ENCODE data around the gene KCNH5.

KCNH5 gene

GRCh38 chr14:63046339-63047268 is 1.3 kb upstream of the KCNH5 start:
- no peaks in the 10 kb centered on the region for H3K36me3 ChIP-seq (replicated peaks; ENCODE audit: insufficient read depth, low read length)

GRCh38 chr14:63045612-63046320 is 508 bp upstream of the KCNH5 start:
- DNase-seq, result peak; percentile 30
- Histone ChIP-seq H3K4me2 (ENCODE audit: low read depth, low read length) (peak overlapping the region; percentile 47; the same call in 1 of the 2 replicates), H3K27ac (ENCODE audit: low read length) (no peak overlapping the region), H3K9ac (ENCODE audit: low read length) (no peak overlapping the region), H2AFZ (ENCODE audit: low read length) (peak overlapping the region; percentile 48; the same call in 1 of the 2 replicates), H4K20me1 (ENCODE audit: insufficient read depth, low read length) (no peaks in the 10 kb centered on the region), H3K36me3 (replicated peaks; ENCODE audit: insufficient read depth, low read length) (no peaks in the 10 kb centered on the region), H3K4me1 (ENCODE audit: low read length) (no peaks in the 10 kb centered on the region), H3K79me2 (ENCODE audit: low read length) (no peaks in the 10 kb centered on the region), H3K4me3 (ENCODE audit: low read length) (peak overlapping the region; percentile 55), H3F3A (ENCODE audit: insufficient read depth, low read length) (no peaks in the 10 kb centered on the region), H3K9me2 (replicated peaks; ENCODE audit: insufficient read depth, low read length) (no peaks in the 10 kb centered on the region), H3K27me3 (replicated peaks; ENCODE audit: insufficient read depth, low read length) (no peaks in the 10 kb centered on the region), H3K9me3 (replicated peaks; ENCODE audit: insufficient read depth, low read length) (no peaks in the 10 kb centered on the region)
- TF ChIP-seq CTCF (IDR thresholded peaks at IDR 0.05; ENCODE audit: low read length) (no peak), EZH2phosphoT487 (IDR thresholded peaks at IDR 0.05; ENCODE audit: low read length) (no peak), EZH2 (optimal IDR thresholded peaks at IDR 0.05; ENCODE audit: low read depth, low read length) (no peak)

More at GRCh38 chr14:63046339-63047268, 1.3 kb upstream of the KCNH5 start:
- TF ChIP-seq CTCF (IDR thresholded peaks at IDR 0.05; ENCODE audit: low read length) (no peak), EZH2phosphoT487 (IDR thresholded peaks at IDR 0.05; ENCODE audit: low read length) (no peak), EZH2 (optimal IDR thresholded peaks at IDR 0.05; ENCODE audit: low read depth, low read length) (no peak)
- H3K27me3 ChIP-seq (replicated peaks; ENCODE audit: insufficient read depth, low read length), result no peaks in the 10 kb centered on the region
- no peak for DNase-seq
- H2AFZ ChIP-seq (ENCODE audit: low read length), result no peak overlapping the region
- no peaks in the 10 kb centered on the region for H3K9me2 ChIP-seq (replicated peaks; ENCODE audit: insufficient read depth, low read length)
- no peaks in the 10 kb centered on the region for H3K9me3 ChIP-seq (replicated peaks; ENCODE audit: insufficient read depth, low read length)
- H3K4me2 ChIP-seq (ENCODE audit: low read depth, low read length), result peak overlapping the region; percentile 47; the same call in 1 of the 2 replicates
- H3K4me1 ChIP-seq (ENCODE audit: low read length), result no peaks in the 10 kb centered on the region
- no peak overlapping the region for H3K9ac ChIP-seq (ENCODE audit: low read length)
- no peaks in the 10 kb centered on the region for H3F3A ChIP-seq (ENCODE audit: insufficient read depth, low read length)
- no peaks in the 10 kb centered on the region for H3K79me2 ChIP-seq (ENCODE audit: low read length)
- H3K4me3 ChIP-seq (ENCODE audit: low read length), result peak overlapping the region; percentile 55; the same call in 1 of the 2 replicates
- H3K27ac ChIP-seq (ENCODE audit: low read length), result no peak overlapping the region
- H4K20me1 ChIP-seq (ENCODE audit: insufficient read depth, low read length), result no peaks in the 10 kb centered on the region

- no peaks in the 10 kb centered on the region for H4K20me1 ChIP-seq (ENCODE audit: insufficient read depth, low read length)
- H3F3A ChIP-seq (ENCODE audit: insufficient read depth, low read length), result no peaks in the 10 kb centered on the region
- no peaks in the 10 kb centered on the region for H3K27me3 ChIP-seq (replicated peaks; ENCODE audit: insufficient read depth, low read length)
- no peaks in the 10 kb centered on the region for H3K36me3 ChIP-seq (replicated peaks; ENCODE audit: insufficient read depth, low read length)
- no peak overlapping the region for H3K4me3 ChIP-seq (ENCODE audit: low read length)
- H3K4me1 ChIP-seq (ENCODE audit: low read length), result no peaks in the 10 kb centered on the region
- H3K4me2 ChIP-seq (ENCODE audit: low read depth, low read length), result no peak overlapping the region
- H3K27ac ChIP-seq (ENCODE audit: low read length), result no peak overlapping the region
- no peaks in the 10 kb centered on the region for H3K9me2 ChIP-seq (replicated peaks; ENCODE audit: insufficient read depth, low read length)
- no peak overlapping the region for H2AFZ ChIP-seq (ENCODE audit: low read length)
- H3K79me2 ChIP-seq (ENCODE audit: low read length), result no peaks in the 10 kb centered on the region
- TF ChIP-seq CTCF (IDR thresholded peaks at IDR 0.05; ENCODE audit: low read length), result peak; percentile 31
- no peak for TF ChIP-seq EZH2 (optimal IDR thresholded peaks at IDR 0.05; ENCODE audit: low read depth, low read length)
- no peak for TF ChIP-seq EZH2phosphoT487 (IDR thresholded peaks at IDR 0.05; ENCODE audit: low read length)
- H3K9ac ChIP-seq (ENCODE audit: low read length), result no peak overlapping the region
- H3K9me3 ChIP-seq (replicated peaks; ENCODE audit: insufficient read depth, low read length), result no peaks in the 10 kb centered on the region
- DNase-seq, result peak; percentile 27
Observed at GRCh38 chr14:63039866-63040265, 5.4 kb downstream of the KCNH5 start.

All from MM.1S (cell line).